NT2/D1 (cell line): Measurements from ENCODE around the gene IST1.

ENCODE experiments used
- DNase-seq: peaks from one replicate; pipeline ENCODE4 v3.0.0-alpha.2; 2011; ENCODE audit warnings: low read depth, low spot score
- H3K27me3 ChIP-seq: 2 replicates; pipeline ENCODE4 v1.6.0; 2011; ENCODE audit warnings: mild to moderate bottlenecking; ENCODE audit not compliant: insufficient read length, insufficient read depth
- H3K36me3 ChIP-seq: 2 replicates; pipeline ENCODE4 v1.6.1; 2011; ENCODE audit warnings: mild to moderate bottlenecking, low read length, mixed read lengths; ENCODE audit not compliant: insufficient read depth, insufficient read length
- H3K4me1 ChIP-seq: 2 replicates; pipeline ENCODE4 v1.5.1; 2011; ENCODE audit not compliant: insufficient read depth, insufficient read length
- H3K4me3 ChIP-seq: 2 replicates; pipeline ENCODE4 v1.5.1; 2011; ENCODE audit warnings: low read depth; ENCODE audit not compliant: insufficient read length
- H3K9ac ChIP-seq: 2 replicates; pipeline ENCODE4 v1.6.0; 2011; ENCODE audit warnings: low read depth; ENCODE audit not compliant: insufficient read length
- H3K9me3 ChIP-seq: 2 replicates; pipeline ENCODE4 v1.5.1; 2011; ENCODE audit warnings: mild to moderate bottlenecking, low read length; ENCODE audit not compliant: insufficient read depth
- SUZ12 ChIP-seq: IDR thresholded peaks from 2 replicates; pipeline ENCODE4 v1.6.1; 2011; ENCODE audit not compliant: insufficient read length, insufficient read depth; ENCODE audit errors: extremely low read depth
- YY1 ChIP-seq: IDR thresholded peaks from 2 replicates; pipeline ENCODE4 v1.6.1; 2011; ENCODE audit not compliant: insufficient read length, insufficient read depth
- ZNF274 ChIP-seq: IDR thresholded peaks from 2 replicates; pipeline ENCODE4 v1.6.1; 2011; ENCODE audit warnings: mild to moderate bottlenecking, low read depth, low read length

The IST1 gene

GRCh38 chr16:71923941-71924690 lies 28.8 kb downstream of the IST1 start:
- Histone ChIP-seq H3K36me3 (peaks cover 91% of the 10 kb centered on the region), H3K9me3 (peaks cover 7% of the 10 kb centered on the region), H3K4me3 (no peak overlapping the region), H3K9ac (no peak overlapping the region), H3K4me1 (no peaks in the 10 kb centered on the region), H3K27me3 (no peaks in the 10 kb centered on the region)
- DNase-seq, result no peak
- TF ChIP-seq YY1, result no peak
- TF ChIP-seq ZNF274, result no peak
- TF ChIP-seq SUZ12, result no peak

- H3K9me3 ChIP-seq, result peaks cover under 1% of the 10 kb centered on the region
- no peak overlapping the region for H3K9ac ChIP-seq
- TF ChIP-seq YY1, result no peak
- peaks cover 91% of the 10 kb centered on the region for H3K36me3 ChIP-seq
- no peak overlapping the region for H3K4me3 ChIP-seq
- no peak for DNase-seq
- H3K4me1 ChIP-seq, result no peaks in the 10 kb centered on the region
- no peaks in the 10 kb centered on the region for H3K27me3 ChIP-seq
Measured at GRCh38 chr16:71924710-71925109, 29.4 kb downstream of the IST1 start.

GRCh38 chr16:71927383-71927782 lies 32.1 kb downstream of the IST1 start:
- H3K36me3 ChIP-seq, result peaks cover 86% of the 10 kb centered on the region
- DNase-seq, result no peak
- H3K4me1 ChIP-seq, result no peaks in the 10 kb centered on the region
- no peaks in the 10 kb centered on the region for H3K27me3 ChIP-seq
- H3K9me3 ChIP-seq, result no peaks in the 10 kb centered on the region
- H3K9ac ChIP-seq, result no peak overlapping the region
- no peak overlapping the region for H3K4me3 ChIP-seq
- TF ChIP-seq YY1 (no peak), ZNF274 (no peak), SUZ12 (no peak)

GRCh38 chr16:71927787-71928186 lies 32.5 kb downstream of the IST1 start:
- no peak for TF ChIP-seq ZNF274
- no peaks in the 10 kb centered on the region for H3K9me3 ChIP-seq
- no peak overlapping the region for H3K4me3 ChIP-seq
- H3K27me3 ChIP-seq, result no peaks in the 10 kb centered on the region
- DNase-seq, result no peak
- H3K36me3 ChIP-seq, result peaks cover 82% of the 10 kb centered on the region
- no peak overlapping the region for H3K9ac ChIP-seq
- H3K4me1 ChIP-seq, result no peaks in the 10 kb centered on the region

- DNase-seq, result no peak
Measured at GRCh38 chr16:71929048-71929447, 33.7 kb downstream of the IST1 start.

GRCh38 chr16:71930013-71930563 lies 34.8 kb downstream of the IST1 start:
- no peaks in the 10 kb centered on the region for H3K9me3 ChIP-seq

More at GRCh38 chr16:71929048-71929447, 33.7 kb downstream of the IST1 start:
- Histone ChIP-seq H3K9me3 (no peaks in the 10 kb centered on the region), H3K27me3 (no peaks in the 10 kb centered on the region), H3K4me3 (no peak overlapping the region), H3K9ac (no peak overlapping the region), H3K36me3 (peaks cover 79% of the 10 kb centered on the region), H3K4me1 (peaks cover 9% of the 10 kb centered on the region)
- TF ChIP-seq SUZ12 (no peak), ZNF274 (no peak), YY1 (no peak)

GRCh38 chr16:71931001-71931400 lies 35.7 kb downstream of the IST1 start:
- peaks cover 9% of the 10 kb centered on the region for H3K4me1 ChIP-seq
- H3K9ac ChIP-seq, result no peak overlapping the region
- peaks cover 64% of the 10 kb centered on the region for H3K36me3 ChIP-seq
- TF ChIP-seq YY1 (no peak), ZNF274 (no peak), SUZ12 (no peak)
- no peaks in the 10 kb centered on the region for H3K9me3 ChIP-seq
- H3K4me3 ChIP-seq, result no peak overlapping the region
- H3K27me3 ChIP-seq, result no peaks in the 10 kb centered on the region
- no peak for DNase-seq

More at GRCh38 chr16:71930013-71930563, 34.8 kb downstream of the IST1 start:
- Histone ChIP-seq H3K36me3 (peaks cover 72% of the 10 kb centered on the region), H3K4me1 (peaks cover 9% of the 10 kb centered on the region), H3K9ac (no peak overlapping the region), H3K27me3 (no peaks in the 10 kb centered on the region), H3K4me3 (no peak overlapping the region)
- no peak for TF ChIP-seq SUZ12
- no peak for TF ChIP-seq ZNF274
- no peak for TF ChIP-seq YY1
- DNase-seq, result no peak
